Activated CD8-positive, alpha-beta memory T cell treated with anti-CD3 and anti-CD28 coated beads for 48 hours (primary cell): Measurements from ENCODE around the gene OBSCN.
"Not testable (repeated sequence)": the region's sequence is repeated elsewhere in the genome, so short reads cannot be mapped to it uniquely, and the experiment has no call there.

Experiments used
- DNase-seq, 3 experiments: peaks; one replicate each; pipeline ENCODE4 v3.0.0-alpha.2; 2020; ENCODE audit warnings: low read depth in 2 of 3, low spot score in 2 of 3

The OBSCN gene

DNA sequence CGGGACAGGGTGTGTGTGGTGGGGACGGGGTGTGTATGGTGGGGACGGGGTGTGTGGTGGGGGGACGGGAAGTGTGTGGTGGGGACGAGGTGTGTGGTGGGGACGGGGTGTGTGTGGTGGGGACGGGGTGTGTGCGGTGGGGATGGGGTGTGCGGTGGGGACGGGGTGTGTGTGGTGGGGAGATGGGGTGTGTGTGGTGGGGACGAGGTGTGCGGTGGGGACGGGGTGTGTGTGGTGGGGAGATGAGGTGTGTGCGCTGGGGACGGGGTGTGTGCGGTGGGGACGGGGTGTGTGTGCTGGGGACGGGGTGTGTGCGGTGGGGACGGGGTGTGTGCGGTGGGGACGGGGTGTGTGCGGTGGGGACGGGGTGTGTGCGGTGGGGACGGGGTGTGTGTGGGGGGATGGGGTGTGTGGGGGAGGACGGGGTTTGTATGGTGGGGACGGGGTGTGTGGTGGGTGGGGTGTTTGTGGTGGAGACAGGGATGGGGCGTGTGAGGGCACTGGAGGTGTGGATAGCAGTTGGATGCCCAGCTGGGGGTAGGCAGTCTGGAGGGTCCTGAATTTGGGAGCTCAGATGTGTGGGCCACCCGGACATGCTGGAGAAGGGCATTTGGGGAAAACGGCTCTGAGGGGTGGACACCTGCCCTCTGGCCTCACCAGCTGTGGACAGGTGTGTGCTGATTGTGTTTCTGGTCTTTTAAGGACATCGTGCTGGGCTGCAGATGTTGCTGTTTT, 25.4 kb upstream of the OBSCN start:
- DNase-seq = no peak

DNA sequence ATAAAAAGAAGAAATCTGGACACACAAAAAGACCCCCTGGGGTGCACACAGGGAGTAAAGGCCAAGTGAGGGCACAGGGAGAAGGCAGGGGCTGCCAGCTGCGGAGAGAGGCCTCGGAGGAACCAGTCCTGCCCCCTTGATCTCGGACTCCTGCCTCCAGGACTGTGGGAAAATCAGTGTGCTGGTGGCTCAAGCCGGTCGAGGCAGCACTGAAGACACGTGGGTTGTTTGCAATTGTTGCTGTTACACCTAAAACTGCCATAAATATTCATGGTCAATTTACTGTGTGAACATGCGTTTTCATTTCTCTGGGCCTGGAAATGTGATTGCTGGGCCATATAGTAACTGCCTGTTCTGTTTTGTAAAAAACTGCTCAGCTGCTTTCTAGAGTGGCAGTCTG, 23.7 kb upstream of the OBSCN start:
- no peak for DNase-seq

DNA sequence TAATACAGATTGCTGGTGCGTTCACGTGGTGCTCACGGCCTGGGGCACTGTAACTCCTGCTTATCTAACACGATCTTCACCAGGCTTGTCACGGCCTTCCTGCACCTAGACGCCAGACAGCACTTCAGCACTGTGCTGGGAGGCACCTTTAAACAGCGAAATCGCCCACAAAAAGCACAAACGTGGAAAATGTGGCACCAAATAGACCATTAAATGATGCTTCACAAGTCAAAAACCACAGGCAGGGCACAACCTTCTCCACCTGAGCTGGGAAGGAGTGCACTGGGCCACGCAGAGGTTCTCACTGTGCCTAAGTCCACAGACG, 22.2 kb upstream of the OBSCN start:
- DNase-seq = no peak

DNA sequence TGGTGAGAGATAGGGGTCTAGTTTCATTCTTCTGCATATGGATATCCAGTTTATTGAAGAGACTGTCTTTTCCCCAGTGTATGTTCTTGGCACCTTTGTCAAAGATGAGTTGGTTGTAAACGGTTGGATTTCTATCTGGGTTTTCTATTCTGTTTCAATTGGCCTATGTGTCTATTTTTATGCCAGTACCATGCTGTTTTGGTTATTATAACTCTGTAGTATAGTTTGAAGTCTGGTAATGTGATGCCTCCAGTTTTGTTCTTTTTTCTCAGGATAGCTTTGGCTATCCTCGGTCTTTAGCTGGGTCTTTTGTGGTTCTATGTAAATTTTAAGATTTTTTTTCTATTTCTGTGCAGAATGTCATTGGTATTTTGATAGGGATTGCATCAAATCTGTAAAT, 19.6 kb upstream of the OBSCN start:
- DNase-seq = not testable (repeated sequence)

GRCh38 chr1:228190182-228190581, 17.7 kb upstream of the OBSCN start:
- no peak for DNase-seq

DNA sequence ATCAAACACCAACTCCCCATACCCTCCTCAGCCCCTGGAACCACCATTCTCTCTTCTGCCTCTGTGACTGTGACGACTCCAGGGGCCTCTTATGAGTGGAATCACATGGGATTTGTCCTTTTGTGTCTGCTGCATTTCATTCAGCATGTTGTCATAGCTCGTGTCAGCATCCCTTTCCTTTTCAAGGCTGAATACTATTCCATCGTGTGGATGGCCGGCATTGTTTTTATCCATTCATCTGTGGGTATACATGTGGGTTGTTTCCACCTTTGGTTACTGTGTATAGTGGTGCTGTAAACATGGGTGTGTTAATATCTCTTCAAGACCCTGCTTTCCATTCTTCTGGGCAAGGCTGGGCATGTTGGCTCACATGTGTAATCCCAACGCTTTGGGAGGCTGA, 17.1 kb upstream of the OBSCN start:
- DNase-seq = no peak

DNA sequence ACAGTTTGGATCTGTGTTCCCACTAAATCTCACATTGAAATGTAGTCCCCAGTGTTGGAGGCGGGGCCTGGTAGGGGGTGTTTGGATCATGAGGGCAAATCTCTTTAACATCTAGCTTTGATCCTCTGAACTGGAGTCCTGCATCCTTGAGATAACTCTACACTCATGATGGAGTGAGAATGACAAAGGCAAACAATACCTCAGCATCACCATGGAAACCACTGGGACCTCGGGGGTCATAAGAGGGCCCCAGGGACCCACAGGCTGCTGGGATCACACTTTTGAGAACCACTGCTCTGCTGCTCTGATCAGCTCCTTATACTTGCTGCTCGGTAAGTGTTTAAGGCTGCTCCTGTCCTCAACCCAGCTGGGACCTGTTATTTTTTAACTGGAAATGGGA, 13.4 kb upstream of the OBSCN start:
- DNase-seq = no peak

- no peak for DNase-seq
Observed at GRCh38 chr1:228194921-228195812, 12.7 kb upstream of the OBSCN start.

- DNase-seq = no peak
Observed at GRCh38 chr1:228197555-228198147, 10.2 kb upstream of the OBSCN start.

- no peak for DNase-seq
Observed at GRCh38 chr1:228198977-228199590, 8.8 kb upstream of the OBSCN start.

GRCh38 chr1:228204958-228205357, 2.9 kb upstream of the OBSCN start:
- DNase-seq = no peak

- DNase-seq = no peak
Observed at GRCh38 chr1:228205526-228206436, 2.1 kb upstream of the OBSCN start.

- DNase-seq = no peak
Observed at GRCh38 chr1:228206582-228207351, 1.1 kb upstream of the OBSCN start.

DNA sequence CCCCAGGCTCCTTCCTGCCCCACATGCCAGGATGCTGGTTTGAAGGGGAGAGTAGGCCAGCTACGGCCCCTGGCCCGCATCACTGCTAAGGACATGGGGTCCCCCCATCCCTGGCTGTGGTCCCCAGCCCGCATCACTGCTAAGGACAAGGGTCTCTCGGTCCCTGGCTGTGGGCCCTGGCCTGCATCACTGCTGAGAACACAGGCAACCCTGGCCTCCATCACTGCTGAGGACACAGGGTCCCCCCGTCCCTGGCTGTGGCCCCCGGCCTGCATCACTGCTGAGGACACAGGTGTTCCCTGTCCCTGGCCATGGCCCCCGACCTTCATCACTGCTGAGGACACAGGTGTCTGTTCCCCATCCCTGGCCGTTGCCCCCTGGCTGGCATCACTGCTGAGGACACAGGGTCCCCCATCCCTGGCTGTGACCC, 448 bp upstream of the OBSCN start:
- no peak for DNase-seq

DNA sequence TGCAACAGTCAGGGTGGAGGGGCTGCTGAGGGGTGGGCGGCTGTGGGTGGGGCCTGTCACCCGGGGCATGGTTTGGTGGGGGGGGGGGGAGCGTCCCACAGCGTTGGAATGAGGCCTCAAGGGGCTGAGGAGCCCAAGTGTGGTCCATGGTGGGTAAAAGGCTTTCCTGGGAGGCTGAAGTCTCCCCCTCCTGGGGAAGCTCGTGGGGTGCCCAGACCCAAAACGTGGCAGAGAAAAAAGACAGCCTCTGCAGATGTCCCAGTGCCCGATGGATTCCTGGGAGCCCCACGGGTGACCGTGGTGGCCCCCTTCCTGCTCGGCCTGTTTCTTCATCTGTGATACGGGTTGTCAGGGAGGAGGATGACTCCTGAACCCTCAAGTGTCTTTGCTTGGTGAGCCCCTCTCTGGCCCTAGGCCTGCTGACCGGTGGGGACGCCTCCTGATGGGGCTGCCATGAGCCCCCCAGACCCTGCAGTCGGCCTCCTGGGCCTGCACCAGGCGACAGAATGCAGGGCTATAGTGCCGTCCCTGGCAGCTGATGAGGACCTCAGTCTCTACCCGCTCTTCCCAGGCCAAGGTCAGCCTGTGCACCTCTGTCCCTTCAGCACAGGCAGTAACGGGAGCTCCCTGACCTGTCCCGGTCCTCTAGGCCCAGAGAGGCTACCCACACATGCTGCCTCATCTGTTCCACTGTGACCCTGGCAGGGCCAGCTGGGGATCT, 1.1 kb downstream of the OBSCN start:
- no peak for DNase-seq

DNA sequence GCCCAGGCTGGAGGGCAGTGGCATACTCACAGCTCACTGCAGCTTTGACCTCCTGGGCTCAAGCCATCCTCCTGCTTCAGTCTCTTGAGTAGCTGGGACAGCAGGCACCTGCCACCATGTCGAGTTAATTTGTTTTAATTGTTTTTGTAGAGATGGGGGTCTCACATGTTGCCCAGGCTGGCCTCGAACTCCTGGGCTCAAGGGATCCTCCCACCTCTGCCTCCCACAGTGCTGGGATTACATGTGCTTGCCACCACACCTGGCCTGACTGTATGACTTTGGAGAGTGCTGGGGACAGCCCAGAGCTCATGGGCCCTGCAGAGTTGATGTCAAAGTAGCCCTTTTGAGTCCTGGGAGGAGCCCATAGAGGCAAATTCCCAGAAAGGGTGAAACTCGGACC, 1.8 kb downstream of the OBSCN start:
- no peak for DNase-seq

DNA sequence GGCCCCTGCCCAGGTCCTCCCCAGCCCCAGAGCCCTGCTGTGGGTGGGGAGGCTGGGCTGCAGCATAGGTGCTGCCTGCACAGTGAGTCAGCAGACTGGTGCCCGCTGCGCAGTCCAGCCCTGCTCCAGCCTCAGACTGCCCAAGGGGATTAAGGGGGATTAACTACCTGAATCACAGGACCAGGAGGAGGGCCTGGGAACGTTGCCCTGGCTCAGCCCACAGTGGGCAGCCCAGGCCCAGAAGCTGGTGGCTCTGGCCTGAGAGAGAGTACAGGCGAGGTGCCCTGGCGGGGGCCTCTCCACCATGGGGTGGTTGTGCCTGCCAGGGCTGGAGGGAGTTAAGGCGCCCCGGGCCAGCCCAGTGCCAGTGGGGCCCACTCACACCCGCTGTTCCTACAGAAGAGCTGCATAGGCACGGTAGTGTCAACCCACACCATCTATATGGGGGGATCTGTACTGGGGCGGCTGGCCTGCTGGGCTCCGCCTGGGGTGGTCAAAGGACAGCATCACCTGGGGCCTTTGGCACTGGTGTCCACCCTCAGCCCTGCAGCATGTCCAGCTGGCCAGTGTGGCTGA, 2.3 kb downstream of the OBSCN start:
- DNase-seq = no peak

DNA sequence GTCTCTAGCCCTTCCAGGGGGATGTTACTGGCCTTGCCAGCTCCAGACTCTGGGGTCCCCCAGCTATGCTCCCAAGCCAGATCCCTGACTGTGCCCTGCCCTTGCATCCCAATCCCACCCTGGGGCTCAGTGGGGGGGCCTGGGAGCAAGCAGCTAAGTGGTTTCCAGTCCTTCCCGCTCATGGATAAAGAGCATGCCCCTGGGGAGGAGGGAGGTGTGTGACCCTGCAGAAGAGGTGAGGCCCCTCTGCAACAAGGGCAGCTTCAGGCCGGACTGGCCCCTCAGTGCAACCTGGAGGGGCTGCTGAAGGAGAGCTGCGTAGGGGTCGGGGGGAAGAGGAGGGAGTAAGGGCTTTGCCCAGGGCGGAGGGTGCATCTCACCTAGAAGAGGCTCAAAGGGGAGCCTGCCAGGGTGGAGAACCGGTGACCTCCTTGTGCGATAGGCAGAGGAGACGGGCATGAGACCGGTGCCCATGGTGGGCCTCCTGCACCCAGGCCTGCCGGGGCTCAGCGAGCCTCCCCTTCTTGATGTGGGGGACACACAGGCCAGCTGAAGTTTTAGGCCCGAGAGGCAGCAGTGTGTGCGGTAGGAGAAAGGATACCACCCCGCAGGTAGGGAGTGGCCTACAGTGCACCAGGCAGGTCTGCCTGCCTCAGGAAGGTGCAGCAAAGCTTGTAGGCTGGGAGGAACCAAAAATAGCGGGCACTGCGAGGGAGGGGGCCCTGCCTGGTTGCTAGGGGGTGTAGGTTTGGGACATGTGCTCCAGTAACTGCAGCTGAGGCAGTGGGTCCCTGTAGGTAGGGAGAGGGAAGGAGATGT, 3.1 kb downstream of the OBSCN start:
- DNase-seq = no peak
